ENCODE results near the gene LRRC36. TPM values are rescaled to one million over a fixed set of nuclear protein-coding genes. Genes with fewer than 3 reads are reported as not detected.

LRRC36 gene
- total and polyA plus RNA-seq, 12 donors, result 0.26 to 0.88 (median 0.42) TPM; not detected in 9

GRCh38 chr16:67407176-67407787 is 80.7 kb downstream of the LRRC36 start:
- intact Hi-C loops (cut with DNase I), result loop anchor here in 2 of 10 donors (5.0 to 10.0 kb wide), 2 partner anchors 40 to 142 kb away; no protein-coding TSS in a partner anchor
- DNase-seq (no peak), ATAC-seq (peak in 1 of 8 donors; percentile 15)
- Histone ChIP-seq H3K9me3 (no peaks in the 10 kb centered on the region), H3K4me1 (peaks cover 11 to 39% (median 22%) of the 10 kb centered on the region in 9 donors), H3K27me3 (no peaks in the 10 kb centered on the region), H3K4me3 (no peak overlapping the region), H3K27ac (peak overlapping the region in 8 of 10 donors; percentile 68 to 88 (median 79)), H3K36me3 (no peaks in the 10 kb centered on the region)
- no peak for TF ChIP-seq CTCF (IDR thresholded peaks at IDR 0.05)
- 89 to 93% methylated on average over 7 of the region's 7 CpGs for WGBS, 2 donors

GRCh38 chr16:67407788-67408452 is 81.3 kb downstream of the LRRC36 start:
- no peaks in the 10 kb centered on the region for H3K27me3 ChIP-seq
- no peaks in the 10 kb centered on the region for H3K9me3 ChIP-seq
- no peak overlapping the region for H3K4me3 ChIP-seq
- ATAC-seq, result no peak
- 85 to 91% methylated on average over 6 of the region's 6 CpGs for WGBS, 2 donors
- no peak for DNase-seq
- no peak overlapping the region for H3K27ac ChIP-seq
- intact Hi-C loops (cut with DNase I), result loop anchor here in 2 of 10 donors (5.0 to 10.0 kb wide), 2 partner anchors 41 to 143 kb away; no protein-coding TSS in a partner anchor
- no peak for TF ChIP-seq CTCF (IDR thresholded peaks at IDR 0.05)
- H3K4me1 ChIP-seq, result peaks cover 11 to 39% (median 22%) of the 10 kb centered on the region in 9 donors
- H3K36me3 ChIP-seq, result no peaks in the 10 kb centered on the region

- peaks cover 11 to 45% (median 27%) of the 10 kb centered on the region in 9 donors for H3K4me1 ChIP-seq
- H3K9me3 ChIP-seq, result no peaks in the 10 kb centered on the region
- no peak for ATAC-seq
- TF ChIP-seq CTCF (IDR thresholded peaks at IDR 0.05), result no peak
- H3K36me3 ChIP-seq, result no peaks in the 10 kb centered on the region
- no peak overlapping the region for H3K27ac ChIP-seq
- 85 to 92% methylated on average over 9 of the region's 9 CpGs for WGBS, 2 donors
- no peak overlapping the region for H3K4me3 ChIP-seq
- no peak for DNase-seq
- no peaks in the 10 kb centered on the region for H3K27me3 ChIP-seq
- intact Hi-C loops (cut with DNase I), result loop anchor here in 2 of 10 donors (5.0 to 10.0 kb wide), 3 partner anchors 42 to 145 kb away; partner anchors contain the start of gene PLEKHG4 (in 1 of the 2)
These were observed 83.0 kb downstream of the LRRC36 start for GRCh38 chr16:67409631-67410030.

- peaks cover 0 to 5% (median 0%) of the 10 kb centered on the region in 7 donors for H3K27me3 ChIP-seq
- no peak overlapping the region for H3K4me3 ChIP-seq
- 93 to 95% methylated on average over 3 of the region's 3 CpGs for WGBS, 2 donors
- no peaks in the 10 kb centered on the region for H3K36me3 ChIP-seq
- no peaks in the 10 kb centered on the region for H3K9me3 ChIP-seq
- no peak for ATAC-seq
- intact Hi-C loops (cut with DNase I), result loop anchor here in 1 of 10 donors (10.0 kb wide), 1 partner anchor 137 kb away; the partner anchor contains the start of gene PLEKHG4
- peaks cover 4 to 43% (median 22%) of the 10 kb centered on the region in 9 donors for H3K4me1 ChIP-seq
- no peak for DNase-seq
- H3K27ac ChIP-seq, result no peak overlapping the region
- TF ChIP-seq CTCF (IDR thresholded peaks at IDR 0.05), result no peak
These were observed 84.7 kb downstream of the LRRC36 start for GRCh38 chr16:67411339-67411738.

Data from heart right ventricle (tissue), 16 donors.